Spleen (tissue), 7 donors: ENCODE measurements around the gene DOCK11.

Source experiments
- POLR2A ChIP-seq, 3 donors: fragments of 450-650 bp; IDR thresholded peaks; one replicate each; pipeline ENCODE4 v1.5.1; 2017; ENCODE audit warnings: antibody characterized with exemption in 3 of 3, mild to moderate bottlenecking in 1 of 3
- POLR2AphosphoS5 ChIP-seq, 3 donors: sonication (generic); formaldehyde crosslinking; IDR thresholded peaks; one replicate each; pipeline ENCODE4 v1.5.1; 2017; ENCODE audit warnings: antibody characterized with exemption in 3 of 3
- TF ChIP-seq, protein P1 (sequence below), 11 experiments: fragments of 200-600 bp in 7 of 11; fragments of 450-650 bp in 4 of 11; sonication (generic) in 4 of 11; IDR thresholded peaks in 8 of 11; conservative IDR thresholded peaks in 3 of 11; 1 replicate in 7 of 11; 2 replicates in 4 of 11; pipeline versions ENCODE4 v1.4.0 to v1.8.0; 2016 to 2021; ENCODE audit warnings: antibody characterized with exemption in 11 of 11, inconsistent platforms in 4 of 11, mild to moderate bottlenecking in 1 of 11
- donor health status: DM: no; HTN: no; CAD: no; lungs with moderate emphysema.
- donor health status: DM: no; HTN: no; CAD: no.
- donor health status: DM: no; HTN: no; CAD: no.

DNA sequence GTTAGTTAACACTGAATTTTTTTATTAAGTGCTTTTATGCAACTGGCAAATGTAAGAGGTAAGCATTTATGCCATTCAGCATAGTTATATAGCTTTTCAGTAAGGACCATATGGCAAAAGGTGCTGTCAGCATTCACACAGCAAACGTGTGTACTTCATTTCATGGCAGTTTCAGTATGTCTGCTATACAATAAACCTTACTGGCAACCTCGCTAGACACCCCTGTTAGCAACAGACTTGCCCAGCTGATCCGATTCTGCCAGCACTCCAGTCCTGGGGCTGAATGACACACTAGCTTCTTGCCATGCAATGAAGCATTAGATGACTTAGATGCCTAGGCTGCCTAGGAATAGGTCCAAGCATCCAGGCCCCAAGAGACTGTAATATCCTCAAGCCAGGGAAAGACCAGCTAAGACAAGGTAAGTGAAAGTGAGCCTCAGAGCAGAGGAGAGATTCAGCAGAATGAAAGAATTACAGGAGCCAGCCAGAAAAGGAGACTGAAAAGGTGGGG lies 47.3 kb upstream of the DOCK11 start:
- TF ChIP-seq, protein P1, sequence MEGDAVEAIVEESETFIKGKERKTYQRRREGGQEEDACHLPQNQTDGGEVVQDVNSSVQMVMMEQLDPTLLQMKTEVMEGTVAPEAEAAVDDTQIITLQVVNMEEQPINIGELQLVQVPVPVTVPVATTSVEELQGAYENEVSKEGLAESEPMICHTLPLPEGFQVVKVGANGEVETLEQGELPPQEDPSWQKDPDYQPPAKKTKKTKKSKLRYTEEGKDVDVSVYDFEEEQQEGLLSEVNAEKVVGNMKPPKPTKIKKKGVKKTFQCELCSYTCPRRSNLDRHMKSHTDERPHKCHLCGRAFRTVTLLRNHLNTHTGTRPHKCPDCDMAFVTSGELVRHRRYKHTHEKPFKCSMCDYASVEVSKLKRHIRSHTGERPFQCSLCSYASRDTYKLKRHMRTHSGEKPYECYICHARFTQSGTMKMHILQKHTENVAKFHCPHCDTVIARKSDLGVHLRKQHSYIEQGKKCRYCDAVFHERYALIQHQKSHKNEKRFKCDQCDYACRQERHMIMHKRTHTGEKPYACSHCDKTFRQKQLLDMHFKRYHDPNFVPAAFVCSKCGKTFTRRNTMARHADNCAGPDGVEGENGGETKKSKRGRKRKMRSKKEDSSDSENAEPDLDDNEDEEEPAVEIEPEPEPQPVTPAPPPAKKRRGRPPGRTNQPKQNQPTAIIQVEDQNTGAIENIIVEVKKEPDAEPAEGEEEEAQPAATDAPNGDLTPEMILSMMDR (IDR thresholded peaks at IDR 0.05 in 8 of 11, conservative IDR thresholded peaks at IDR 0.05 in 3 of 11) = no peak
- no peak for TF ChIP-seq POLR2A (IDR thresholded peaks at IDR 0.05)
- TF ChIP-seq POLR2AphosphoS5 (IDR thresholded peaks at IDR 0.05) = no peak
